Neural cell (in vitro differentiated cells): ENCODE measurements around the gene AEBP1. TPM values are rescaled to one million over a fixed set of nuclear protein-coding genes. Genes with fewer than 3 reads are reported as not detected.

Experiments used
- H2AFZ ChIP-seq: fragments of 200-600, 300-800 bp; sonication (generic), shearing (Covaris generic); 2 replicates; pipeline ENCODE4 v1.6.0; 2014; ENCODE audit warnings: low read depth, mild to moderate bottlenecking, antibody characterized with exemption, low read length, moderate library complexity
- H3F3A ChIP-seq: fragments of 200-600 bp; shearing (Covaris generic); 2 replicates; pipeline ENCODE4 v1.6.1; 2016; ENCODE audit warnings: mild to moderate bottlenecking, moderate library complexity, mixed read lengths, antibody characterized with exemption, low read length; ENCODE audit not compliant: insufficient read depth, poor library complexity, severe bottlenecking
- H3K27ac ChIP-seq: fragments of 200-600, 300-800 bp; sonication (generic), shearing (Covaris generic); 2 replicates; pipeline ENCODE4 v1.5.1; 2014; ENCODE audit warnings: mild to moderate bottlenecking, low read length, moderate library complexity
- H3K27me3 ChIP-seq: fragments of 300-800, 200-600 bp; sonication (generic), shearing (Covaris generic); 2 replicates; pipeline ENCODE4 v1.6.0; 2014; ENCODE audit warnings: mild to moderate bottlenecking, low read depth, low read length, moderate library complexity; ENCODE audit not compliant: insufficient read depth
- H3K36me3 ChIP-seq: fragments of 300-800, 200-600 bp; sonication (generic), shearing (Covaris generic); 2 replicates; pipeline ENCODE4 v1.5.1; 2014; ENCODE audit warnings: mild to moderate bottlenecking, antibody characterized with exemption, low read length, moderate library complexity; ENCODE audit not compliant: insufficient read depth
- H3K4me2 ChIP-seq: fragments of 300-800, 200-600 bp; sonication (generic), shearing (Covaris generic); 2 replicates; pipeline ENCODE4 v1.6.0; 2014; ENCODE audit warnings: mild to moderate bottlenecking, low read length
- H3K4me3 ChIP-seq: fragments of 300-800, 200-600 bp; sonication (generic), shearing (Covaris generic); 2 replicates; pipeline ENCODE4 v1.5.1; 2014; ENCODE audit warnings: mild to moderate bottlenecking, low read length, moderate library complexity
- H3K79me2 ChIP-seq: fragments of 200-600 bp; shearing (Covaris generic); replicated peaks from 2 replicates; pipeline ENCODE4 v1.6.0; 2014; ENCODE audit warnings: mild to moderate bottlenecking, low read length, moderate library complexity; ENCODE audit not compliant: insufficient read depth
- H3K9ac ChIP-seq: fragments of 300-800, 200-600 bp; sonication (generic), shearing (Covaris generic); 2 replicates; pipeline ENCODE4 v1.6.1; 2016; ENCODE audit warnings: mild to moderate bottlenecking, low read length, mixed read lengths
- H3K9me2 ChIP-seq: fragments of 200-600 bp; shearing (Covaris generic); 2 replicates; pipeline ENCODE4 v1.6.1; 2016; ENCODE audit warnings: mild to moderate bottlenecking, low read length, mixed read lengths; ENCODE audit not compliant: insufficient read depth
- H3K9me3 ChIP-seq: fragments of 200-600, 300-800 bp; sonication (generic), shearing (Covaris generic); 2 replicates; pipeline ENCODE4 v1.6.1; 2016; ENCODE audit warnings: mild to moderate bottlenecking, mixed run types, low read length, moderate library complexity, mixed read lengths
- H4K20me1 ChIP-seq: fragments of 200-600 bp; shearing (Covaris generic); 2 replicates; pipeline ENCODE4 v1.6.1; 2016; ENCODE audit warnings: mild to moderate bottlenecking, mixed run types; ENCODE audit not compliant: insufficient read depth
- EP300 ChIP-seq: fragments of 450-650 bp; conservative IDR thresholded peaks from 2 replicates; pipeline ENCODE4 v1.6.1; 2014; ENCODE audit warnings: antibody characterized with exemption, mild to moderate bottlenecking, moderate library complexity; ENCODE audit not compliant: poor library complexity, severe bottlenecking
- EZH2 ChIP-seq: fragments of 200-600, 300-800 bp; shearing (Covaris generic), sonication (generic); IDR thresholded peaks from 2 replicates; pipeline ENCODE4 v1.6.1; 2014; ENCODE audit warnings: antibody characterized with exemption, low read length, borderline replicate concordance, mild to moderate bottlenecking; ENCODE audit not compliant: insufficient read depth, poor library complexity, severe bottlenecking
- MXI1 ChIP-seq: fragments of 450-650 bp; conservative IDR thresholded peaks from 2 replicates; pipeline ENCODE4 v1.6.1; 2014; ENCODE audit warnings: antibody characterized with exemption, mild to moderate bottlenecking; ENCODE audit not compliant: poor library complexity, severe bottlenecking
- POLR2AphosphoS5 ChIP-seq: IDR thresholded peaks from 2 replicates; pipeline ENCODE4 v1.6.1; 2012
- RAD21 ChIP-seq: fragments of 450-650 bp; conservative IDR thresholded peaks from 2 replicates; pipeline ENCODE4 v1.6.1; 2014; ENCODE audit warnings: antibody characterized with exemption, mild to moderate bottlenecking, moderate library complexity
- SMC3 ChIP-seq: fragments of 450-650 bp; conservative IDR thresholded peaks from 2 replicates; pipeline ENCODE4 v1.6.1; 2014; ENCODE audit warnings: antibody characterized with exemption, mild to moderate bottlenecking, moderate library complexity; ENCODE audit not compliant: poor library complexity
- TAF1 ChIP-seq: IDR thresholded peaks from 2 replicates; pipeline ENCODE4 v1.6.1; 2012; ENCODE audit warnings: low read depth
- polyA plus RNA-seq: library from polyadenylated mRNA; depleted of rRNA; stranded (reverse); fragments of >200 nt; gene quantifications from 2 replicates; pipeline ENCODE4 v1.2.3, GENCODE V29; 2014
- TF ChIP-seq, protein P1 (sequence below): fragments of 450-650 bp; IDR thresholded peaks from 2 replicates; pipeline ENCODE4 v1.5.1; 2014; ENCODE audit warnings: antibody characterized with exemption, mild to moderate bottlenecking, moderate library complexity; ENCODE audit not compliant: poor library complexity, severe bottlenecking
- TF ChIP-seq, protein P2 (sequence below): IDR thresholded peaks from 2 replicates; pipeline ENCODE4 v1.6.1; 2012; ENCODE audit warnings: borderline replicate concordance

Gene AEBP1
- polyA plus RNA-seq, 1 donor from 2014 or later = 0.30 TPM

GRCh38 chr7:44147026-44147991 lies 43.2 kb downstream of the AEBP1 start:
- no peaks in the 10 kb centered on the region for H4K20me1 ChIP-seq
- H3K9me3 ChIP-seq = no peaks in the 10 kb centered on the region
- no peak overlapping the region for H2AFZ ChIP-seq
- no peaks in the 10 kb centered on the region for H3K79me2 ChIP-seq
- H3K4me2 ChIP-seq = no peak overlapping the region
- H3K4me3 ChIP-seq = no peak overlapping the region
- H3K9me2 ChIP-seq = no peaks in the 10 kb centered on the region
- no peak for TF ChIP-seq EP300
- no peak for TF ChIP-seq MXI1
- TF ChIP-seq POLR2AphosphoS5 = no peak
- TF ChIP-seq EZH2 = no peak
- TF ChIP-seq, protein P1, sequence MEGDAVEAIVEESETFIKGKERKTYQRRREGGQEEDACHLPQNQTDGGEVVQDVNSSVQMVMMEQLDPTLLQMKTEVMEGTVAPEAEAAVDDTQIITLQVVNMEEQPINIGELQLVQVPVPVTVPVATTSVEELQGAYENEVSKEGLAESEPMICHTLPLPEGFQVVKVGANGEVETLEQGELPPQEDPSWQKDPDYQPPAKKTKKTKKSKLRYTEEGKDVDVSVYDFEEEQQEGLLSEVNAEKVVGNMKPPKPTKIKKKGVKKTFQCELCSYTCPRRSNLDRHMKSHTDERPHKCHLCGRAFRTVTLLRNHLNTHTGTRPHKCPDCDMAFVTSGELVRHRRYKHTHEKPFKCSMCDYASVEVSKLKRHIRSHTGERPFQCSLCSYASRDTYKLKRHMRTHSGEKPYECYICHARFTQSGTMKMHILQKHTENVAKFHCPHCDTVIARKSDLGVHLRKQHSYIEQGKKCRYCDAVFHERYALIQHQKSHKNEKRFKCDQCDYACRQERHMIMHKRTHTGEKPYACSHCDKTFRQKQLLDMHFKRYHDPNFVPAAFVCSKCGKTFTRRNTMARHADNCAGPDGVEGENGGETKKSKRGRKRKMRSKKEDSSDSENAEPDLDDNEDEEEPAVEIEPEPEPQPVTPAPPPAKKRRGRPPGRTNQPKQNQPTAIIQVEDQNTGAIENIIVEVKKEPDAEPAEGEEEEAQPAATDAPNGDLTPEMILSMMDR = no peak
- TF ChIP-seq SMC3 = no peak
- TF ChIP-seq RAD21 = no peak
- no peak for TF ChIP-seq TAF1
- TF ChIP-seq, protein P2, sequence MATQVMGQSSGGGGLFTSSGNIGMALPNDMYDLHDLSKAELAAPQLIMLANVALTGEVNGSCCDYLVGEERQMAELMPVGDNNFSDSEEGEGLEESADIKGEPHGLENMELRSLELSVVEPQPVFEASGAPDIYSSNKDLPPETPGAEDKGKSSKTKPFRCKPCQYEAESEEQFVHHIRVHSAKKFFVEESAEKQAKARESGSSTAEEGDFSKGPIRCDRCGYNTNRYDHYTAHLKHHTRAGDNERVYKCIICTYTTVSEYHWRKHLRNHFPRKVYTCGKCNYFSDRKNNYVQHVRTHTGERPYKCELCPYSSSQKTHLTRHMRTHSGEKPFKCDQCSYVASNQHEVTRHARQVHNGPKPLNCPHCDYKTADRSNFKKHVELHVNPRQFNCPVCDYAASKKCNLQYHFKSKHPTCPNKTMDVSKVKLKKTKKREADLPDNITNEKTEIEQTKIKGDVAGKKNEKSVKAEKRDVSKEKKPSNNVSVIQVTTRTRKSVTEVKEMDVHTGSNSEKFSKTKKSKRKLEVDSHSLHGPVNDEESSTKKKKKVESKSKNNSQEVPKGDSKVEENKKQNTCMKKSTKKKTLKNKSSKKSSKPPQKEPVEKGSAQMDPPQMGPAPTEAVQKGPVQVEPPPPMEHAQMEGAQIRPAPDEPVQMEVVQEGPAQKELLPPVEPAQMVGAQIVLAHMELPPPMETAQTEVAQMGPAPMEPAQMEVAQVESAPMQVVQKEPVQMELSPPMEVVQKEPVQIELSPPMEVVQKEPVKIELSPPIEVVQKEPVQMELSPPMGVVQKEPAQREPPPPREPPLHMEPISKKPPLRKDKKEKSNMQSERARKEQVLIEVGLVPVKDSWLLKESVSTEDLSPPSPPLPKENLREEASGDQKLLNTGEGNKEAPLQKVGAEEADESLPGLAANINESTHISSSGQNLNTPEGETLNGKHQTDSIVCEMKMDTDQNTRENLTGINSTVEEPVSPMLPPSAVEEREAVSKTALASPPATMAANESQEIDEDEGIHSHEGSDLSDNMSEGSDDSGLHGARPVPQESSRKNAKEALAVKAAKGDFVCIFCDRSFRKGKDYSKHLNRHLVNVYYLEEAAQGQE = no peak
- H3K27ac ChIP-seq = no peak overlapping the region
- no peaks in the 10 kb centered on the region for H3F3A ChIP-seq
- no peaks in the 10 kb centered on the region for H3K36me3 ChIP-seq
- H3K27me3 ChIP-seq = peaks cover 7% of the 10 kb centered on the region
- no peak overlapping the region for H3K9ac ChIP-seq

- TF ChIP-seq EP300 (no peak), SMC3 (no peak), POLR2AphosphoS5 (no peak), RAD21 (no peak), MXI1 (no peak), EZH2 (no peak), TAF1 (no peak)
- TF ChIP-seq, protein P2 = no peak
- TF ChIP-seq, protein P1 = no peak
- Histone ChIP-seq H3K79me2 (no peaks in the 10 kb centered on the region), H3K9ac (no peak overlapping the region), H3F3A (no peaks in the 10 kb centered on the region), H3K27ac (no peak overlapping the region), H3K36me3 (no peaks in the 10 kb centered on the region), H3K9me3 (no peaks in the 10 kb centered on the region), H3K4me2 (no peak overlapping the region), H4K20me1 (no peaks in the 10 kb centered on the region), H2AFZ (no peak overlapping the region), H3K27me3 (peaks cover 7% of the 10 kb centered on the region), H3K4me3 (no peak overlapping the region), H3K9me2 (no peaks in the 10 kb centered on the region)
Measured at GRCh38 chr7:44148166-44148565, 44.0 kb downstream of the AEBP1 start.
